Measurements from ENCODE around the gene ICA1.
"Not testable (repeated sequence)": the region's sequence is repeated elsewhere in the genome, so short reads cannot be mapped to it uniquely, and the experiment has no call there.

The ICA1 gene

GRCh38 chr7:8260871-8261694, 884 bp downstream of the ICA1 start:
- peak; percentile 39 for DNase-seq

GRCh38 chr7:8259586-8260222, 2.3 kb downstream of the ICA1 start:
- DNase-seq = no peak

GRCh38 chr7:8258734-8259133, 3.2 kb downstream of the ICA1 start:
- no peak for DNase-seq

- no peak for DNase-seq
Observed at GRCh38 chr7:8258166-8258565, 3.8 kb downstream of the ICA1 start.

GRCh38 chr7:8255680-8256655, 6.0 kb downstream of the ICA1 start:
- no peak for DNase-seq

GRCh38 chr7:8254667-8255066, 7.3 kb downstream of the ICA1 start:
- DNase-seq = no peak

GRCh38 chr7:8254215-8254614, 7.8 kb downstream of the ICA1 start:
- no peak for DNase-seq

GRCh38 chr7:8251195-8251594, 10.8 kb downstream of the ICA1 start:
- DNase-seq = no peak

GRCh38 chr7:8250547-8250946, 11.4 kb downstream of the ICA1 start:
- DNase-seq = no peak

- no peak for DNase-seq
Observed at GRCh38 chr7:8249121-8249520, 12.8 kb downstream of the ICA1 start.

- no peak for DNase-seq
Observed at GRCh38 chr7:8246020-8246419, 15.9 kb downstream of the ICA1 start.

- DNase-seq = not testable (repeated sequence)
Observed at GRCh38 chr7:8245032-8245431, 16.9 kb downstream of the ICA1 start.

- not testable (repeated sequence) for DNase-seq
Observed at GRCh38 chr7:8243059-8243458, 18.9 kb downstream of the ICA1 start.

- not testable (repeated sequence) for DNase-seq
Observed at GRCh38 chr7:8239702-8240362, 22.1 kb downstream of the ICA1 start.

- no peak for DNase-seq
Observed at GRCh38 chr7:8236780-8237407, 25.1 kb downstream of the ICA1 start.

GRCh38 chr7:8232999-8233847, 28.7 kb downstream of the ICA1 start:
- no peak for DNase-seq

- no peak for DNase-seq
Observed at GRCh38 chr7:8229927-8230326, 32.0 kb downstream of the ICA1 start.

- DNase-seq = no peak
Observed at GRCh38 chr7:8228766-8229674, 32.9 kb downstream of the ICA1 start.

- DNase-seq = no peak
Observed at GRCh38 chr7:8228068-8228467, 33.9 kb downstream of the ICA1 start.

- DNase-seq = no peak
Observed at GRCh38 chr7:8227261-8227660, 34.7 kb downstream of the ICA1 start.

Measured in NCI-H510A (cell line).